Measurements from ENCODE around the gene F2R.
"Not testable (repeated sequence)": the region's sequence is repeated elsewhere in the genome, so short reads cannot be mapped to it uniquely, and the experiment has no call there.

F2R gene
- 8.2 to 86.7 reads per million in 2 experiments for total RNA-seq

GRCh38 chr5:76715736-76716455 is at the start of gene F2R:
TSS of gene F2R (plus strand) at chr5:76716126. CDS start at chr5:76716308, 182 bp downstream.
- peak; percentile 32 for DNase-seq (ENCODE audit: low read depth)

- DNase-seq (ENCODE audit: low read depth), result no peak
Observed at GRCh38 chr5:76667495-76667894, 48.4 kb upstream of the F2R start.

GRCh38 chr5:76669245-76669644 is 46.7 kb upstream of the F2R start:
- DNase-seq (ENCODE audit: low read depth), result no peak

DNA sequence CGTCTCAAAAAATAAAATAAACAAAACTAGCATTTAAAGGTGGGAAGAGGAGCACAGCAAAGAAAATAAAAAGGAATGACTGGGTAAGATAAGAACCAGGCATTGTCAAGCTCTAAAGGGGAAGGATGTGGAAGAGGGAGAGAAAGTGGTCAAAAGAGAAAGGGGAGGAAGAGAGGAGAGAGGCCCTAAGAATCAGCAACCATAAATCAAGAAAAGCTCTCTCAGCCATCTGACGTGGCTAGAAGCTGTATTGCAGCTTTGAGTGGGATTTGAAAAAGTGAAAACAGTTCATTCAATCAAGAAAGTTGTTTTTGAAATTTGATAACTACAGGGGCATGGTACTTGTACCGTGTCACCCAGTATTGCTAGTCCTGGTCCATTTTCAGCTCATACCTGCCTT is 45.4 kb upstream of the F2R start:
- DNase-seq (ENCODE audit: low read depth), result no peak

GRCh38 chr5:76672242-76672641 is 43.7 kb upstream of the F2R start:
- DNase-seq (ENCODE audit: low read depth), result no peak

- DNase-seq (ENCODE audit: low read depth), result no peak
Observed at GRCh38 chr5:76673125-76673524, 42.8 kb upstream of the F2R start.

DNA sequence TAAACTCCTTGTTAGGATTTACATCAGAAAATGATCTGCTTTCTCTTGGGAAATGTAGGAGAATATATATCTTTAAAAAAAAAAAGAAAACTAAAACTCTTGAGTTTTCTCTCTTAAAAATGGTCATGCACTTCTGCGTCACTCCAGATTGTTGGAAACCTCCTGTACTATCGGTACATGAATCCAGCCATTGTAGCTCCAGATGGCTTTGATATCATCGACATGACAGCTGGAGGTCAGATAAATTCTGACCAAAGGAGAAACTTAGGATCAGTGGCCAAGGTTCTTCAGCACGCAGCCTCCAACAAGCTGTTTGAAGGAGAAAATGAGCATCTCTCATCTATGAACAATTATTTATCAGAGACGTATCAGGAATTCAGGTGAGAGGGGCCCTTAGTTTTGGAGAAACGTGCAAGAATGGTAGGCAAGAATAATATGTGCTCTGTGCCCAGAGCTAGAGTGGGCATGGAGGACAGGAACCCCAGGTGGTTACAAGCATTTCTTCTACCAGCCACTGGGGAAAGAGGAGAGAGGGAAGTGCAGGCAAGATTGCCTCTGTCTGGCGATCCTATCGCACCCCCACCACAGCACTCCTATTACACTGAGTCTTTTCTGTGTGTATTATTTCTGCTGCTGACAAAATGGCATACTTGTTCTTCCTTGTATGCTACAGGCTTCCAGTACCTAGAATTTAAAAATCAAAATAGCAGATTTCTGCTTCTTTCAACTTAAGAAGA is 41.4 kb upstream of the F2R start:
- DNase-seq (ENCODE audit: low read depth), result no peak

- DNase-seq (ENCODE audit: low read depth), result no peak
Observed at GRCh38 chr5:76675364-76675763, 40.6 kb upstream of the F2R start.

- no peak for DNase-seq (ENCODE audit: low read depth)
Observed at GRCh38 chr5:76677849-76678472, 38.0 kb upstream of the F2R start.

GRCh38 chr5:76679231-76679630 is 36.7 kb upstream of the F2R start:
- DNase-seq (ENCODE audit: low read depth), result no peak

GRCh38 chr5:76680826-76681225 is 35.1 kb upstream of the F2R start:
- not testable (repeated sequence) for DNase-seq (ENCODE audit: low read depth)

DNA sequence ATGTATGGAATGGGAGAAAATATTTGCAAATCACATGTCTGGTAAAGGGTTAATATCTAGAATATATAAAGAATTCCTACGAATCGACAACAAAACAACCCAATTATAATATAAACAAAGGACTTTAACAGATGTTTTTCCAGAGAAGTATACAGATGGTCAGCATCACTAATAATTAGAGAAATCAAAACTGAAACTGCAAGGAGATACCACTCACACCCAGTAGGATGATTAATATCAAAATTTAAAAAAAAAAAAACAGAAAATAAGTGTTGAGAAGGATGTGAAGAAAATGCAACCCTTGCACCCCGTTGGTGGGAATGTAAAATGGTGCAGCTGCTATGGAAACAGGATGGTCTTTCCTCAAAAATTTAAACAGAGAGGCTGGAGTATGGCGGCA is 34.6 kb upstream of the F2R start:
- no peak for DNase-seq (ENCODE audit: low read depth)

GRCh38 chr5:76682387-76682786 is 33.5 kb upstream of the F2R start:
- no peak for DNase-seq (ENCODE audit: low read depth)

DNA sequence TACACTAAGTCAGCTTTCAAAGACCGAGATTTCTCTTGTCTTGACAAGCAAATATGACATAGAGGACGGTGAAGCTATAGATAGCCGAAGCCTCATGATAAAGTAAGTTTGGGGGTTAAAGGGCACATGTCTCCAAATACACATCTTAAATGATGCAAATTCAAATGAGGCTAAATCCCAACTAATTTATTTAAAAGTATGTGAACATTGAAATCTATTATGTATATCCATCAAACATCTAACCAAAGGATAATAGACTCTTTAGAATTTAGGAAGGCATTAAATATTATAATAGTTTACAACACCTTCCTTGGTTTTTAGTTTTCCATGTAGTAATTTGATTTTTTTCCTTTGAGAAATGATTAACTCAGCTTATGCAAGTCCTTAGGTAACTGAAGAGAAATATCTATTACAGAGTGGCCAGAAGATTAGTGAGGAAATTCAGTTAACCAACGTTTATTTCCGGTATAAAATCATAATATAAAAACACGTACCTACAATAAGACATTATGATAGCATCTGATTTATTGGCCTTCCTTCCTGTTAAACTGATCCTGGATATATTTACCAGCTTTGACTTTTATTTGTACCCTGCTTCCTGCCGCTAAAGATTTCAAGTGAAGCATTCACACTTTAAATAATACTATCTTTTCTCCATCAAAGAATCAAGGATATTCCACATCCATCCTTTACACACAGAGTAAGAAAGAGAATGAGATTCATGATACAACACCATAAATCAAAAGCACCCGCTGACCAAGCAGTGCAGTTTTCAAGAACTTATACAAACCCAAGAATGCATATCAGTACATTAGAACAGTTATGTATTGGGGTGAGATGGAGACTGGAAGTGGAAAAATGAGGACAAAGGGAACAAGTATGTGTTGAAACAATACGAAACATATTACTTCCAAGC is 31.9 kb upstream of the F2R start:
- DNase-seq (ENCODE audit: low read depth), result no peak

- DNase-seq (ENCODE audit: low read depth), result no peak
Observed at GRCh38 chr5:76684756-76685519, 31.0 kb upstream of the F2R start.

- no peak for DNase-seq (ENCODE audit: low read depth)
Observed at GRCh38 chr5:76685704-76686103, 30.2 kb upstream of the F2R start.

GRCh38 chr5:76688212-76688611 is 27.7 kb upstream of the F2R start:
- no peak for DNase-seq (ENCODE audit: low read depth)

- DNase-seq (ENCODE audit: low read depth), result no peak
Observed at GRCh38 chr5:76688836-76689235, 27.1 kb upstream of the F2R start.

GRCh38 chr5:76689321-76690036 is 26.4 kb upstream of the F2R start:
- no peak for DNase-seq (ENCODE audit: low read depth)

- DNase-seq (ENCODE audit: low read depth), result no peak
Observed at GRCh38 chr5:76690037-76690679, 25.8 kb upstream of the F2R start.
